Measurements from ENCODE around the gene WHAMM.

The WHAMM gene

DNA sequence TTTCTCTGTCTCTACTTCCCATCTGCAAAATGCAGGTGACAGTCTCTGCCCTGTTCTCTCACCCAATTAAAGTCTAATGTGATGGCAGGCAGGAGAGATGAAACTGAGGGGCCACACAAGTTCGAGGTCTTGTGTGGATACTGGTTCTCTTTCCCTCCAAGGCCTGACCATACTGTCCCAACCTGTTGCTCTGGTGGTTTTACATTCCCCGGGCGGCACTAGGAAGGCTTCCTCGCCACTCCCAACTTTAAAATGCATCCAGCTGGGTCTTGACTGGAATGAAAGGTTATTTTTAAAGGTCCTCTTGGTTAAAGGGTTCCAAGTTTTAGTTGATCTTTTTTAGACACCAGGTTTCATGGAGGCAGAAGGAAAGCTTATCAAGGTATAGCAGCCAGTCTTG, 37.2 kb downstream of the WHAMM start:
- TF ChIP-seq, protein P1, sequence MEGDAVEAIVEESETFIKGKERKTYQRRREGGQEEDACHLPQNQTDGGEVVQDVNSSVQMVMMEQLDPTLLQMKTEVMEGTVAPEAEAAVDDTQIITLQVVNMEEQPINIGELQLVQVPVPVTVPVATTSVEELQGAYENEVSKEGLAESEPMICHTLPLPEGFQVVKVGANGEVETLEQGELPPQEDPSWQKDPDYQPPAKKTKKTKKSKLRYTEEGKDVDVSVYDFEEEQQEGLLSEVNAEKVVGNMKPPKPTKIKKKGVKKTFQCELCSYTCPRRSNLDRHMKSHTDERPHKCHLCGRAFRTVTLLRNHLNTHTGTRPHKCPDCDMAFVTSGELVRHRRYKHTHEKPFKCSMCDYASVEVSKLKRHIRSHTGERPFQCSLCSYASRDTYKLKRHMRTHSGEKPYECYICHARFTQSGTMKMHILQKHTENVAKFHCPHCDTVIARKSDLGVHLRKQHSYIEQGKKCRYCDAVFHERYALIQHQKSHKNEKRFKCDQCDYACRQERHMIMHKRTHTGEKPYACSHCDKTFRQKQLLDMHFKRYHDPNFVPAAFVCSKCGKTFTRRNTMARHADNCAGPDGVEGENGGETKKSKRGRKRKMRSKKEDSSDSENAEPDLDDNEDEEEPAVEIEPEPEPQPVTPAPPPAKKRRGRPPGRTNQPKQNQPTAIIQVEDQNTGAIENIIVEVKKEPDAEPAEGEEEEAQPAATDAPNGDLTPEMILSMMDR (IDR thresholded peaks at IDR 0.05; ENCODE audit: unreplicated experiment in 3 of 3): no peak
- Mint-ChIP-seq H3K36me3 (ENCODE audit: low read depth) (peaks cover 14% of the 10 kb centered on the region), H3K4me3 (no peak overlapping the region), H3K27me3 (ENCODE audit: low read depth) (peaks cover 8% of the 10 kb centered on the region), H3K9me3 (no peaks in the 10 kb centered on the region), H3K4me1 (peaks cover 22% of the 10 kb centered on the region), H3K27ac (no peak overlapping the region)

DNA sequence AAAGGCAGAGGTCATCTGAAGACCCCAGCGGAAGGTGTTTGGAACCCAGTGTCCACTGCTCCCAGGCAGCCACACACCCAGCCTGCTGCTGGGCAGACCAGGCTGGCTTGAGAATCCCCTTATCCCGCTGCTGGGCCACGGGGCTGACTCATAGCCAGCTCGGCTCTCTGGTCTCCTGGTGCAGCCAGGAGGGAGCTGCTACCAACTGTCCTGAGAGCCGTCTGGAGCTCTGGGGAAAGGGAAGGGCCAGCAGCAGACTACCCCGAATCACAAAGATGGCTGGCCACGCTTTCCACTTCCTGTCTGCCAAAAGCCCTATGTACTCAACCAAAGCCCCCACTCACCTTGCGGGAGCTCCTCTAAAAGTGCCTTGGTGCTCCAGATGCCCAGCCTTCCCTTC, 38.3 kb downstream of the WHAMM start:
- Mint-ChIP-seq H3K27ac (no peak overlapping the region), H3K36me3 (ENCODE audit: low read depth) (peaks cover 7% of the 10 kb centered on the region), H3K4me1 (peaks cover 28% of the 10 kb centered on the region), H3K4me3 (no peak overlapping the region), H3K27me3 (ENCODE audit: low read depth) (peaks cover 8% of the 10 kb centered on the region), H3K9me3 (no peaks in the 10 kb centered on the region)
- TF ChIP-seq, protein P1 (IDR thresholded peaks at IDR 0.05; ENCODE audit: unreplicated experiment in 3 of 3): no peak

DNA sequence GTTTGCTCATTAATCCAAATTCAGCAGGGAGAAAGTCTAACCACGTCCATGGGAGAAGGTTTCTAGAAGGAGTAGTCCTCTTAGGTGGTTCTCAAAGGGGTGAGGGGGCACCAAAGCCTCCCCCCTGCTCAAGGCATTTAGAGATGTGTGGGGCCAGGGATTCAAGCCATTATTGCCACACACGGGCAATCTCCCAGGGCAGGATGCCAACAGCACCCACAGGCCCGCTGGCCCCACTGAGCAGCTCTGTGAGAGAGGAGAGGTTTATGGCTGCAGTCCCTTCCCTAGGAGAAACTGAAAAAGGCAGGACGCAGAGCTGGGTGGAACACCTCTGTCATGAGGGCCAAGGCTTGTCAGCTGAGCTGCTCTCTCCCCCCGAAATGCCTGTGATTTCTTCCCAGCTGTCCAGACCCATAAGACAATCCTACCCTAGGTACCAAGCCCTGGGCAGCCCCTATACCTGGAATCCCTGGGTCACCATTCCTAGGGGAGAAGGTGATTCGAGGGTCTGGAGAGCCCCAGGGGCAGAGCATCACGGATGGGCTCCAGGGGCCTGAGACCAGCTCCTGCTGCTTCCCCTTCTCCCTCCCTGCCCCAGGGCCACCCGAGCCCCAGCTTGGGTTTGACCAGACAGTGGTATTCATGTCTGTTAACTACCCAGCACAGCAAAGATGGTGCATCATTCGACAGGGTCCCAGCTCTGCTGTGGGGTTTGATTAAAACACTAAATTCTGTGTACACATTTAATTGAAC, 39.0 kb downstream of the WHAMM start:
- Mint-ChIP-seq H3K36me3 (ENCODE audit: low read depth) (peaks cover 4% of the 10 kb centered on the region), H3K27ac (no peak overlapping the region), H3K27me3 (ENCODE audit: low read depth) (peaks cover 8% of the 10 kb centered on the region), H3K9me3 (no peaks in the 10 kb centered on the region), H3K4me1 (peaks cover 28% of the 10 kb centered on the region), H3K4me3 (no peak overlapping the region)
- TF ChIP-seq, protein P1 (IDR thresholded peaks at IDR 0.05; ENCODE audit: unreplicated experiment in 3 of 3): no peak

DNA sequence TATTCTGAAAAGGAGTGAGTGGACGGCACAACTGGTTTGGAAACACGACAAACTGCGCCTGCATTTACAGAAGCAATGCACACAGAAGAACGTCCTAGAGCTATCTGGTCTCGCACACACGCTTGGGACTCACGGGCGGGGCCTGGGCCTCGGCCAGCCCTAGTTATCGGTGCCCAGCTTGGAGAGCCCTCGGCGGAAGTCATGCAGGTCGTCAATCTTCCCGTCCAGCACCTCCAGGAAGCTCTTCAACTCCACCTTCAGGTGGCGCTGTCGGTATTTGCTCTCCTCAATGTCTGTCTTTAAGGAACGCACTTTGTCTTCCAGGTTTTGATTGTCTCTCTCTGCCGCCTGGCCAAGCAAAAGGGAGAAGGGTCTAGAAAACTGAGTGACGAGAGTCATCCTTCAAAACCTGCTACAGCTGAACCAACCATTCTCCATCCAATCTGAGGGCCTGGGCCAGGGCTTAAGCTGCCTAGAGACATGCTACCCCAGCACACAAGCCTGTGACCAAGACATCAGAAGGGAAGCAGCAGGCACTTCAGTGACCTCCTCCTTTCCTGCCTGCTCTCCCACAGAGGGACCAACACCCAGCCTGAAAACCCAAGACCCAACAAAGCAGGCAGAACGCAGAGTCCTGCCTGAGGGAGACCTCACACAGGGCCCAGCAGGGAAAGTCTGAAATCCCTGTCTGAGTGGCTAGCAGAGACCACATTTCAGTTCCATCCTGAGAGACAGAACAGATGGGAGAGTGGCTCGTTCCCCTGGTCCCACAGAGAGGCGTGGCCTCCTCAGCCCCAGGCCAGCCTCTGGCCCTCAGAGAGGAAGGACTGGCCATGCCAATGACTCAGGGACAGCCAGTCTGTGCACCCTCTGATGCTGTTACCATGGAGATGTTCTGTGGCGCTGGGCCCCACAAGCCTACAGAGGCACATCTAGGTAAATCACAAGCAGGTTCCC, 40.4 kb downstream of the WHAMM start:
- H3K27me3 Mint-ChIP-seq (ENCODE audit: low read depth): peaks cover 8% of the 10 kb centered on the region
- peaks cover 28% of the 10 kb centered on the region for H3K4me1 Mint-ChIP-seq
- H3K27ac Mint-ChIP-seq: peak overlapping the region; percentile 27 to 74 (median 38)
- H3K36me3 Mint-ChIP-seq (ENCODE audit: low read depth): no peaks in the 10 kb centered on the region
- TF ChIP-seq, protein P1 (IDR thresholded peaks at IDR 0.05; ENCODE audit: unreplicated experiment in 3 of 3): peak; percentile 59 to 78 (median 75)
- no peak overlapping the region for H3K4me3 Mint-ChIP-seq
- no peaks in the 10 kb centered on the region for H3K9me3 Mint-ChIP-seq

DNA sequence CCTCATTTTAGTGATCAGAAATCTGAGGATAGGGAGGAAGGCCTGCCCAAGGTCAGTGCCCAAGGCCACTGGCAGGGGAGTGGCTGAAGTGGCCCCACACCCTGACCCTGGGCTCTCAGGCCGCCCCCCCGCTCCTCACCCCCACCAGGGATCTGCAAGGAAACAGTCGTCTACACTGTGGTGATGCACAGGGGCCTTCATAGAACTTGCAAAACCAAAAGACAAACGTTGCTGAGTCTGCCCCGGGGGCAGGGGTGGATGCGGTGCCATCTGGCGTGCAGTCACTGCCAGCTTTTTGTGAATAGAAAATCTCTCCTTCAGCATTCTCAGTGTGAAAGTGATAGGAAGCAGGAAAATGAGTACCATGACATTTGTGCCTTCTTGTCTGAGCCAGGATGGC, 41.3 kb downstream of the WHAMM start:
- Mint-ChIP-seq H3K9me3 (no peaks in the 10 kb centered on the region), H3K4me1 (peaks cover 28% of the 10 kb centered on the region), H3K36me3 (ENCODE audit: low read depth) (no peaks in the 10 kb centered on the region), H3K4me3 (no peak overlapping the region), H3K27ac (no peak overlapping the region), H3K27me3 (ENCODE audit: low read depth) (peaks cover 8% of the 10 kb centered on the region)
- TF ChIP-seq, protein P1 (IDR thresholded peaks at IDR 0.05; ENCODE audit: unreplicated experiment in 3 of 3): no peak
